Trophoblast cell (in vitro differentiated cells and primary cell): Measurements from ENCODE around the gene MBD3L2B.

ENCODE experiments used
- DNase-seq, 2 donors: peaks; one replicate each; pipeline ENCODE4 v3.0.0-alpha.2; 2016
- H2AFZ ChIP-seq: 2 replicates; pipeline ENCODE4 v1.6.1; 2013; ENCODE audit warnings: low read length, moderate library complexity, mild to moderate bottlenecking; ENCODE audit not compliant: insufficient read depth, poor library complexity
- H2AK5ac ChIP-seq: 2 replicates; pipeline ENCODE4 v1.6.1; 2013; ENCODE audit warnings: mild to moderate bottlenecking, low read length
- H2BK120ac ChIP-seq: 2 replicates; pipeline ENCODE4 v1.6.1; 2013; ENCODE audit warnings: low read length, mild to moderate bottlenecking, moderate library complexity; ENCODE audit not compliant: insufficient read depth, poor library complexity
- H2BK12ac ChIP-seq: 2 replicates; pipeline ENCODE4 v1.6.1; 2013; ENCODE audit warnings: mild to moderate bottlenecking, low read length, moderate library complexity
- H2BK5ac ChIP-seq: 2 replicates; pipeline ENCODE4 v1.6.1; 2013; ENCODE audit warnings: low read length, low read depth, moderate library complexity, mild to moderate bottlenecking; ENCODE audit not compliant: poor library complexity
- H3K14ac ChIP-seq: 2 replicates; pipeline ENCODE4 v1.6.1; 2013; ENCODE audit warnings: mild to moderate bottlenecking, low read length
- H3K18ac ChIP-seq: 2 replicates; pipeline ENCODE4 v1.6.1; 2013; ENCODE audit warnings: mild to moderate bottlenecking, low read length
- H3K23ac ChIP-seq: 2 replicates; pipeline ENCODE4 v1.6.1; 2013; ENCODE audit warnings: low read length
- H3K27ac ChIP-seq: 2 replicates; pipeline ENCODE4 v1.5.1; 2013; ENCODE audit warnings: low read depth, mild to moderate bottlenecking, inconsistent platforms, low read length, moderate library complexity
- H3K27me3 ChIP-seq: 2 replicates; pipeline ENCODE4 v1.6.1; 2013; ENCODE audit warnings: inconsistent platforms, mild to moderate bottlenecking, low read length, moderate library complexity; ENCODE audit not compliant: insufficient read depth
- H3K36me3 ChIP-seq, 2 experiments: 1 replicate in 1 of 2; 2 replicates in 1 of 2; pipeline ENCODE4 v1.6.1; 2013; ENCODE audit warnings: low read length in 2 of 2, mild to moderate bottlenecking in 2 of 2, moderate library complexity in 1 of 2; ENCODE audit not compliant: insufficient read depth in 2 of 2, control insufficient read depth in 1 of 2
- H3K4ac ChIP-seq: 2 replicates; pipeline ENCODE4 v1.6.1; 2013; ENCODE audit warnings: low read depth, mild to moderate bottlenecking, low read length, moderate library complexity
- H3K4me1 ChIP-seq, 2 experiments: 1 replicate in 1 of 2; 2 replicates in 1 of 2; pipeline ENCODE4 v1.6.1; 2013; ENCODE audit warnings: low read length in 2 of 2, mild to moderate bottlenecking in 2 of 2, moderate library complexity in 1 of 2; ENCODE audit not compliant: insufficient read depth in 2 of 2, control insufficient read depth in 1 of 2
- H3K4me2 ChIP-seq: 2 replicates; pipeline ENCODE4 v1.6.1; 2013; ENCODE audit warnings: inconsistent platforms, mild to moderate bottlenecking, low read length, moderate library complexity
- H3K4me3 ChIP-seq: 2 replicates; pipeline ENCODE4 v1.5.1; 2013; ENCODE audit warnings: mild to moderate bottlenecking, low read depth, low read length, inconsistent platforms
- H3K79me1 ChIP-seq: one replicate; pipeline ENCODE4 v1.6.1; 2013; ENCODE audit warnings: low read length
- H3K79me2 ChIP-seq: 2 replicates; pipeline ENCODE4 v1.6.1; 2013; ENCODE audit warnings: low read length, mild to moderate bottlenecking; ENCODE audit not compliant: control insufficient read depth, insufficient read depth, poor library complexity
- H3K9ac ChIP-seq: 2 replicates; pipeline ENCODE4 v1.6.1; 2013; ENCODE audit warnings: mild to moderate bottlenecking, low read length
- H3K9me3 ChIP-seq: 2 replicates; pipeline ENCODE4 v1.6.1; 2013; ENCODE audit warnings: low read depth, mild to moderate bottlenecking, control low read depth, inconsistent platforms, low read length; ENCODE audit not compliant: insufficient read depth
- H4K12ac ChIP-seq: 2 replicates; pipeline ENCODE4 v1.6.1; 2013; ENCODE audit warnings: low read depth, mild to moderate bottlenecking, low read length, moderate library complexity
- H4K8ac ChIP-seq: 2 replicates; pipeline ENCODE4 v1.6.1; 2013; ENCODE audit warnings: low read depth, mild to moderate bottlenecking, low read length, moderate library complexity
- H4K91ac ChIP-seq: one replicate; pipeline ENCODE4 v1.6.1; 2013; ENCODE audit warnings: low read depth, mild to moderate bottlenecking, low read length, moderate library complexity
- WGBS: extraction: QIAGEN DNeasy Blood & Tissue Kit; methylation state at CpG from one replicate; pipeline ENCODE4 v1.1.7; 2013; ENCODE audit warnings: missing lambda C conversion rate; ENCODE audit not compliant: insufficient read length, insufficient coverage; ENCODE audit errors: extremely low coverage; 5-methylcytosine and 5-hydroxymethylcytosine counted together

Gene MBD3L2B

GRCh38 chr19:6971366-6971765 lies 49.9 kb downstream of the MBD3L2B start:
- Histone ChIP-seq H3K79me1 (no peaks in the 10 kb centered on the region), H3K27me3 (no peaks in the 10 kb centered on the region)
- no CpG with 5 or more reads among the region's 1 CpG for WGBS

GRCh38 chr19:6970443-6970842 lies 50.8 kb downstream of the MBD3L2B start:
- no peak overlapping the region for H4K8ac ChIP-seq
- no peak overlapping the region for H3K4me3 ChIP-seq
- no peak overlapping the region for H3K27ac ChIP-seq
- H3K23ac ChIP-seq: no peak overlapping the region
- H3K4me2 ChIP-seq: no peak overlapping the region
- no peak overlapping the region for H4K12ac ChIP-seq
- H3K27me3 ChIP-seq: no peaks in the 10 kb centered on the region
- H3K9ac ChIP-seq: no peak overlapping the region
- H2AFZ ChIP-seq: no peak overlapping the region
- H4K91ac ChIP-seq: no peak overlapping the region
- H3K4me1 ChIP-seq: no peaks in the 10 kb centered on the region
- no peaks in the 10 kb centered on the region for H3K79me1 ChIP-seq
- no peak overlapping the region for H3K18ac ChIP-seq
- peak in 1 of 2 donors; percentile 2 for DNase-seq
- H2BK5ac ChIP-seq: no peak overlapping the region
- no CpG with 5 or more reads among the region's 5 CpGs for WGBS
- H3K9me3 ChIP-seq: peaks cover 26% of the 10 kb centered on the region
- no peaks in the 10 kb centered on the region for H3K36me3 ChIP-seq
- no peak overlapping the region for H2BK12ac ChIP-seq
- H2AK5ac ChIP-seq: no peak overlapping the region
- H3K4ac ChIP-seq: no peak overlapping the region
- H3K14ac ChIP-seq: no peak overlapping the region
- H2BK120ac ChIP-seq: no peak overlapping the region
- no peaks in the 10 kb centered on the region for H3K79me2 ChIP-seq

More at GRCh38 chr19:6971366-6971765, 49.9 kb downstream of the MBD3L2B start:
- no peak overlapping the region for H3K4me3 ChIP-seq
- H4K12ac ChIP-seq: no peak overlapping the region
- H3K9me3 ChIP-seq: peaks cover 26% of the 10 kb centered on the region
- H2BK12ac ChIP-seq: no peak overlapping the region
- no peaks in the 10 kb centered on the region for H3K36me3 ChIP-seq
- H4K91ac ChIP-seq: no peak overlapping the region
- no peak overlapping the region for H2AK5ac ChIP-seq
- H3K4me2 ChIP-seq: no peak overlapping the region
- no peak overlapping the region for H2BK120ac ChIP-seq
- H3K23ac ChIP-seq: no peak overlapping the region
- H3K9ac ChIP-seq: no peak overlapping the region
- no peak overlapping the region for H3K18ac ChIP-seq
- no peak overlapping the region for H3K14ac ChIP-seq
- no peak overlapping the region for H4K8ac ChIP-seq
- H3K27ac ChIP-seq: no peak overlapping the region
- no peak overlapping the region for H2AFZ ChIP-seq
- no peaks in the 10 kb centered on the region for H3K79me2 ChIP-seq
- H3K4ac ChIP-seq: no peak overlapping the region
- H2BK5ac ChIP-seq: no peak overlapping the region
- no peak for DNase-seq
- H3K4me1 ChIP-seq: no peaks in the 10 kb centered on the region

- no CpG with 5 or more reads among the region's 2 CpGs for WGBS
- DNase-seq: no peak
- H3K4me2 ChIP-seq: no peak overlapping the region
- H2BK120ac ChIP-seq: no peak overlapping the region
- no peaks in the 10 kb centered on the region for H3K79me1 ChIP-seq
- H3K4me1 ChIP-seq: no peaks in the 10 kb centered on the region
- no peak overlapping the region for H3K18ac ChIP-seq
- H4K91ac ChIP-seq: no peak overlapping the region
- H3K14ac ChIP-seq: no peak overlapping the region
- H3K27me3 ChIP-seq: no peaks in the 10 kb centered on the region
- H4K8ac ChIP-seq: no peak overlapping the region
- H3K9me3 ChIP-seq: peaks cover 23% of the 10 kb centered on the region
- no peak overlapping the region for H2BK12ac ChIP-seq
- H3K9ac ChIP-seq: no peak overlapping the region
- H4K12ac ChIP-seq: no peak overlapping the region
- no peak overlapping the region for H2AK5ac ChIP-seq
- H2BK5ac ChIP-seq: no peak overlapping the region
- no peak overlapping the region for H3K23ac ChIP-seq
- H3K4me3 ChIP-seq: no peak overlapping the region
- no peaks in the 10 kb centered on the region for H3K36me3 ChIP-seq
- no peak overlapping the region for H2AFZ ChIP-seq
- no peaks in the 10 kb centered on the region for H3K79me2 ChIP-seq
- no peak overlapping the region for H3K4ac ChIP-seq
- H3K27ac ChIP-seq: no peak overlapping the region
Observed at GRCh38 chr19:6970021-6970420, 51.2 kb downstream of the MBD3L2B start.

DNA sequence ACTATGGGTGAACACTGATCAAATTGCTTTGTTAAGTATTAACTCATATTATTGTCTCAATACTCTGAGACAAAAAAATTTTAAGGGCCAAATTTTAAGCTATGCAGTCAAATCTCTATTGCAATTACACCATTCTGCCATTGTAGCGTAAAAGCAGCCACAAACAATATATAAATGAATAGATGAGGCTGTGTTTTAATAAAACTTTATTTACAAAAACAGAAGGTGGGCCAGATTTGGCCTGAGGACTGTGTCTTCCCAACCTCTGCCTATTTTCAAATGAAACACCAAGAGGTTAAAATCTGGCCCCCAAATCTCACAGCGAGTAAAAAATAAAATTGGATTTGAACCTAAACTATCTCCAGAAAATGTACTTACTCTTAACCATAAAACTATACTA lies 51.7 kb downstream of the MBD3L2B start:
- H3K4ac ChIP-seq: no peak overlapping the region
- no peaks in the 10 kb centered on the region for H3K27me3 ChIP-seq
- DNase-seq: no peak
- no CpG with 5 or more reads among the region's 2 CpGs for WGBS
- no peak overlapping the region for H2AFZ ChIP-seq
- H3K18ac ChIP-seq: no peak overlapping the region
- H3K14ac ChIP-seq: no peak overlapping the region
- H4K12ac ChIP-seq: no peak overlapping the region
- no peak overlapping the region for H4K91ac ChIP-seq
- H3K4me1 ChIP-seq: no peaks in the 10 kb centered on the region
- H3K9ac ChIP-seq: no peak overlapping the region
- H3K23ac ChIP-seq: no peak overlapping the region
- H2BK5ac ChIP-seq: no peak overlapping the region
- no peaks in the 10 kb centered on the region for H3K79me1 ChIP-seq
- no peak overlapping the region for H2BK12ac ChIP-seq
- no peaks in the 10 kb centered on the region for H3K36me3 ChIP-seq
- no peak overlapping the region for H3K27ac ChIP-seq
- H2BK120ac ChIP-seq: no peak overlapping the region
- no peaks in the 10 kb centered on the region for H3K79me2 ChIP-seq
- H3K9me3 ChIP-seq: peaks cover 23% of the 10 kb centered on the region
- H3K4me2 ChIP-seq: no peak overlapping the region
- H2AK5ac ChIP-seq: no peak overlapping the region
- H3K4me3 ChIP-seq: no peak overlapping the region
- H4K8ac ChIP-seq: no peak overlapping the region
